Activated B cell treated with CpG ODN at 0.5 μM for 24 hours (primary cell): ENCODE measurements around the gene NANOS3. TPM values are rescaled to one million over a fixed set of nuclear protein-coding genes. Genes with fewer than 3 reads are reported as not detected.

Source experiments
- ATAC-seq: fragments of 200-7000 bp; cut with Tn5 transposase; one replicate; pipeline ENCODE4 v1.10.0; 2021; ENCODE audit warnings: low read depth, mild to moderate bottlenecking, moderate library complexity
- CTCF ChIA-PET: fragments of 350-600 bp; sonication (Branson Sonifier 250); formaldehyde crosslinking; loops from one replicate; lab custom pipeline; 2021; ENCODE audit warnings: antibody characterized with exemption; lab: Charles Lee
- POLR2A ChIA-PET: fragments of 350-600 bp; sonication (Branson Sonifier 250); formaldehyde crosslinking; loops from one replicate; lab custom pipeline; 2021; ENCODE audit warnings: antibody characterized with exemption; lab: Charles Lee
- DNase-seq: peaks from one replicate; pipeline ENCODE4 v3.0.0; 2022
- H3K27ac Mint-ChIP-seq: one replicate; pipeline ENCODE4 v1.8.0; 2020; ENCODE audit warnings: mixed read lengths
- H3K27me3 Mint-ChIP-seq: one replicate; pipeline ENCODE4 v1.8.0; 2021; ENCODE audit warnings: mixed read lengths
- H3K36me3 Mint-ChIP-seq: one replicate; pipeline ENCODE4 v1.8.0; 2021; ENCODE audit warnings: low read depth, mixed read lengths
- H3K4me1 Mint-ChIP-seq: one replicate; pipeline ENCODE4 v1.8.0; 2021; ENCODE audit warnings: mixed read lengths
- H3K4me3 Mint-ChIP-seq: one replicate; pipeline ENCODE4 v1.8.0; 2020; ENCODE audit warnings: mild to moderate bottlenecking, mixed read lengths
- H3K9me3 Mint-ChIP-seq: one replicate; pipeline ENCODE4 v1.8.0; 2020; ENCODE audit warnings: mixed read lengths
- CTCF ChIP-seq: fragments of 200-600 bp; IDR thresholded peaks from one replicate; pipeline ENCODE4 v1.8.0; 2022; ENCODE audit warnings: antibody characterized with exemption, mild to moderate bottlenecking
- intact Hi-C: fragments of 100-400 bp; cut with micrococcal nuclease; formaldehyde crosslinking; loops from one replicate; pipeline ENCODE4 v1.15.1; 2024
- total RNA-seq: library from RNA; stranded (reverse); gene quantifications from 2 replicates; pipeline ENCODE4 v1.2.3, GENCODE V29; 2022

Gene NANOS3
- total RNA-seq, 1 donor from 2014 or later = not detected

GRCh38 chr19:13909430-13909829 lies 32.5 kb downstream of the NANOS3 start:
- ChIA-PET CTCF (no interaction called here), POLR2A (interaction anchor here (0.6 kb wide), 1 partner anchor 119 kb away, joined by 5 read pairs; no protein-coding TSS in a partner anchor)
- Mint-ChIP-seq H3K27me3 (no peaks in the 10 kb centered on the region), H3K4me1 (peaks cover 11% of the 10 kb centered on the region), H3K36me3 (peaks cover 23% of the 10 kb centered on the region), H3K9me3 (no peaks in the 10 kb centered on the region), H3K27ac (no peak overlapping the region), H3K4me3 (no peak overlapping the region)
- ATAC-seq (no peak), DNase-seq (no peak)
- intact Hi-C loops = no loop called here
- no peak for TF ChIP-seq CTCF

GRCh38 chr19:13913352-13913751 lies 36.4 kb downstream of the NANOS3 start:
- no peak for DNase-seq
- Mint-ChIP-seq H3K4me1 (no peaks in the 10 kb centered on the region), H3K4me3 (no peak overlapping the region), H3K27ac (no peak overlapping the region), H3K36me3 (peaks cover 53% of the 10 kb centered on the region), H3K27me3 (no peaks in the 10 kb centered on the region), H3K9me3 (no peaks in the 10 kb centered on the region)
- CTCF ChIA-PET = no interaction called here
- intact Hi-C loops = no loop called here
- TF ChIP-seq CTCF = no peak
- no peak for ATAC-seq
- POLR2A ChIA-PET = no interaction called here

- H3K4me1 Mint-ChIP-seq = no peaks in the 10 kb centered on the region
- no peak overlapping the region for H3K4me3 Mint-ChIP-seq
- H3K9me3 Mint-ChIP-seq = no peaks in the 10 kb centered on the region
- POLR2A ChIA-PET = interaction anchor here (0.8 kb wide), 1 partner anchor 33 kb away, joined by 3 read pairs; no protein-coding TSS in a partner anchor
- no peak for TF ChIP-seq CTCF
- no peak overlapping the region for H3K27ac Mint-ChIP-seq
- no peak for ATAC-seq
- no peak for DNase-seq
- CTCF ChIA-PET = no interaction called here
- H3K36me3 Mint-ChIP-seq = peaks cover 56% of the 10 kb centered on the region
- H3K27me3 Mint-ChIP-seq = no peaks in the 10 kb centered on the region
- intact Hi-C loops = no loop called here
Measured at GRCh38 chr19:13914777-13915176, 37.8 kb downstream of the NANOS3 start.

- intact Hi-C loops = no loop called here
- no peak overlapping the region for H3K27ac Mint-ChIP-seq
- no peak for TF ChIP-seq CTCF
- ChIA-PET CTCF (no interaction called here), POLR2A (interaction anchor here (0.6 kb wide), 1 partner anchor 35 kb away, joined by 5 read pairs; no protein-coding TSS in a partner anchor)
- H3K36me3 Mint-ChIP-seq = peaks cover 67% of the 10 kb centered on the region
- DNase-seq (no peak), ATAC-seq (no peak)
- peaks cover 3% of the 10 kb centered on the region for H3K9me3 Mint-ChIP-seq
- no peaks in the 10 kb centered on the region for H3K4me1 Mint-ChIP-seq
- H3K27me3 Mint-ChIP-seq = no peaks in the 10 kb centered on the region
- H3K4me3 Mint-ChIP-seq = no peak overlapping the region
Measured at GRCh38 chr19:13917888-13918406, 41.0 kb downstream of the NANOS3 start.

GRCh38 chr19:13918726-13919411 lies 41.9 kb downstream of the NANOS3 start:
- CTCF ChIA-PET = no interaction called here

More at GRCh38 chr19:13918726-13919411, 41.9 kb downstream of the NANOS3 start:
- no peak for DNase-seq
- Mint-ChIP-seq H3K27me3 (no peaks in the 10 kb centered on the region), H3K9me3 (peaks cover 3% of the 10 kb centered on the region), H3K4me1 (no peaks in the 10 kb centered on the region), H3K36me3 (peaks cover 68% of the 10 kb centered on the region), H3K4me3 (no peak overlapping the region), H3K27ac (no peak overlapping the region)
- POLR2A ChIA-PET = no interaction called here
- no peak for TF ChIP-seq CTCF
- intact Hi-C loops = no loop called here
- ATAC-seq = no peak
